ENCODE data around the gene GPRASP3.
"Not testable (repeated sequence)": the region's sequence is repeated elsewhere in the genome, so short reads cannot be mapped to it uniquely, and the experiment has no call there.

GPRASP3 gene, protein sequence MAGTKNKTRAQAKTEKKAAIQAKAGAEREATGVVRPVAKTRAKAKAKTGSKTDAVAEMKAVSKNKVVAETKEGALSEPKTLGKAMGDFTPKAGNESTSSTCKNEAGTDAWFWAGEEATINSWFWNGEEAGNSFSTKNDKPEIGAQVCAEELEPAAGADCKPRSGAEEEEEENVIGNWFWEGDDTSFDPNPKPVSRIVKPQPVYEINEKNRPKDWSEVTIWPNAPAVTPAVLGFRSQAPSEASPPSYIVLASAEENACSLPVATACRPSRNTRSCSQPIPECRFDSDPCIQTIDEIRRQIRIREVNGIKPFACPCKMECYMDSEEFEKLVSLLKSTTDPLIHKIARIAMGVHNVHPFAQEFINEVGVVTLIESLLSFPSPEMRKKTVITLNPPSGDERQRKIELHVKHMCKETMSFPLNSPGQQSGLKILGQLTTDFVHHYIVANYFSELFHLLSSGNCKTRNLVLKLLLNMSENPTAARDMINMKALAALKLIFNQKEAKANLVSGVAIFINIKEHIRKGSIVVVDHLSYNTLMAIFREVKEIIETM

DNA sequence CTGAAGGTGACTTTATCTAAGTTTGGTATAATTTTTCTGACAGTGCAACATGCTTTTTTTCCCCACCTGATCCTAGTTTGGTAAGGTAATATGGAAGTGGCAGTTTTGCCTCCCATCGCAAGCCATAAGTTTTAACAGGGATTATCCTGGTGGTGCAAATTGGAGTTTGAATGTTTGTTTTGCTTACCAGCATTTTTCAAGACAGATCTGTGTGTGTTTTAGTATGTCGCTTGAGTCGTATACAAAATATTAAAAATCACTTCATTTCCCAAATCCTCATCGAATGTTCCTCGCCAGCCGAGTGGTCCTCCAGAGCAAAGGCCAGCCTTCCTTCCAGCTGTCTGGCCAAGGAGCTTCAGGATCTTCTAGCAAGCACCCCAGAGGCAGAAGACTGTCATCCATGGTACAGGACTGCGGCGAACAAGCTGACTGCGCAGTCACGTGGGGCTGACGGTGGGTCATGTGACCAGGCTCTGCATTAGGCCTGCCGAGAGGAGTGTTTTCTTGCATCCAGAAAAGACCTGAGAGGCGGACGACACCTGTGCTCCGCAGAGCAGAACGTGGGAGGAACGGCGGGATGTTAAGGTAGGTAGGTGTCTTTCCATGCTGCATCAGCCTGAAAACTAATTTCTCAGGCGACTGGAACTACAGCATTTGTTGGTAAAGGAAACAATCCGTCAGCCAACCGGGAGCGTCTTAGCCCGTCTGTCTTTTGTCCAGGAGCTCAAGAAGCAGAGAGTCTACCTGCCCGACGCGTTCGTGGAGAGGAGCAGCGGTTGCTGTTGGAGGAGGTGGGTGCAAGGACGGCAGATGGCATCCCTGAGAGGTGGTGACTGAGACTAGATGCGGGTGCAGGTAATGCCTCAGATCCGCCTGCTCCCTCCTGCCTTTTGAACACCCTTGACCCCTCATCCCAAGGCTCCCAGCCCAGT, at the start of gene GPRASP3:
Gene GPRASP3, plus strand, starts transcription at position 507 of the 932 bp plus-strand sequence. CDS start 28,253 bp downstream, outside the sequence.
- peak; percentile 61 for DNase-seq

DNA sequence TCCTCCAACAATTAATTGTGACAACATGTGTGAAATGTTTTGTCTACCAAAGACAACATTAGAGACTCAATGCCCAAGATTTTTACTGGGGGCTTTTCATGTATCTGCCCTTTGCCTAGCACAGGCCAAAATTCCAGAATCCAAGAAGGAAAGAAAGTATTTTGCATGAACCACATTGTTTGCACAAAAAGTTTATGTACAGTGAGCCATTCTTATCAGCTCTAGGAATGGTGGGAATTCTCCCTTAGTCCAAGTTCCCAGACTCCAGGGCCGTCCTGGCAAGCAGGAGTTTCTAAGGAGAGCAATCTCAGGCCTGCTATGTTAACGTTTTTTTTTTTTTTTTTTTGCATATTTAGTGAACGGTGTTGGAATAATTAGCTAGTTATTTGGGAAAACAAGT, 47.7 kb upstream of the GPRASP3 start:
- DNase-seq, result no peak

DNA sequence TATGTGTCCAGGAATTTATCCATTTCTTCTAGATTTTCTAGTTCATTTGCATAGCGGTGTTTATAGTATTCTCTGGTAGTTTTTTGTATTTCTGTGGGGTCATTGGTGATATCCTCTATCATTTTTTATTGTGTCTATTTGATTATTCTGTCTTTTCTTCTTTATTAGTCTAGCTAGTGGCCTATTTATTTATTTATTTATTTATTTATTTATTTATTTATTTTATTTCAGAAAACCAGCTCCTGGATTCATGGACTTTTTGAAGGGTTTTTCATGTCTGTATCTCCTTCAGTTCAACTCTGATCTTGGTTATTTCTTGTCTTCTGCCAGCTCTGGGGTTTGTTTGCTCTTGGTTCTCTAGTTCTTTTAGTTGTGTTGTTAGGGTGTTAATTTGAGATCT, 43.1 kb upstream of the GPRASP3 start:
- DNase-seq, result not testable (repeated sequence)

DNA sequence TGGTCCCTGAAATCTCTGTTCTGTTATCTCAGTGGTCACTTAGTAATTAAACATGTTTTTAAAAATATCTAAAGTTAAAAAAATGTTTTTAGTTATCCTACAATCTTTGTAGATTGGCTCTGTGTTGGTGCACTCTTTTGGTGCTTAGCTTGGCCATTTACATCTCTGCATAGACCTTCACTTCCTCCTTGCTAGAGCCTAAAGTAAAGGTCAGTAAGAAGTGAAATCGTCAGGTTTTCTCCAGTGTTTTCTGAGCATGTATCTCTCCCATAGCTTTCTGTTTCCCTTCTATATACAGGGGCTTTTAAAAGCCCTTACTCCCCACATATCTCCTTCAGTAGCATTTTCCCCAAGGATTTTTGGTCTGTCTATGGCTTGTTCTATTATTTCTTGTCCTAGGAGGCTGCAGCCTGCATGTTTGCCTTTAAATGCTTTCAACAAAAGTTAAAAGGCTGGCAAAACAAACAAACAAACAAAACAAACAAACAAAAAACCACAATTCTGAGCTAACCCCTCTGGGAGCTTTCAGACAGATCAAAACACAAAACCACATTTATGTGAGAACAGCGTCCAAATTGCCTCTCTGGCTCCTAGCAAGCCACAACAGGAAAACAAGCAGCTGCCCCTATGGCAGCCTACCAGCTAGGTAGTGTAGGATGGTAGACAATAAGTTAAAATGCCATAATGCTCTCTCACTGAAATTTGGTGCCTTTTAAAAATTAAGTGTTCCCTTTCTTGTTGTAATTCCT, 35.6 kb upstream of the GPRASP3 start:
- no peak for DNase-seq

DNA sequence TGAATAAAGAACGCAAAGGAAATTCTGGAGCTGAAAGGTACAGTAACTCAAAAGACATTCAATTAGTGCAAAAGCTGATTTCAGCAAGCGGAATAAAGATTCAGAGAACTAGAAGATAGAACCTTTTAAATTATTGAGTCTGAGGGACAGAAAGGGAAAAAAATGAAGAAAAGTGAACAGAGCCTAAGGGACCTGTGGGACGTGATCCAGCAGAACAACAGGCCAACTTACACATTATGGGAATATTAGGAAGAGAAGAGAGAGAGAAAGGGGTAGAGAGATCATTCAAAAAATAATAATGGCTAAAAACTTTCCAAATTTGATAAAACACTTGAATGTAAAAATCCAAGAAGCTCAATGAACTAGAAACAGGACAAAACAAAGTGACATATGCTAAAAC, 25.8 kb upstream of the GPRASP3 start:
- DNase-seq, result no peak

DNA sequence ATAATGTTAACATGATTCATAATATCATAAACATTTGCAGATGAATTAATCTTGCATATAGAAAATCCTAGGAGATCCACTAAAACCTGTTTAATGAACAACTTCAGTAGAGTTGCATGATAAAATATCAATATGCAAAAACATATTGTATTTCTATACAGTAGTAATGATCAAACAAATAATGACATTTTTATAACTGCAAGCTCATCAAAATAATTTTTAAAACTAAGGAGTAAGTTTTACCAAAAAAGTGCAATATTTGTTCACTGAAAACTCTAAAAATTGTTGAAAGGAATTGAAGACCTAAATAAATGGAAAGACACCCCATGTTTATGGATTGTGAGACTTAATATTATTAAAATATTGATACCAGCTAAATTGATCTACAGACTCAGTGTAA, 24.2 kb upstream of the GPRASP3 start:
- no peak for DNase-seq

DNA sequence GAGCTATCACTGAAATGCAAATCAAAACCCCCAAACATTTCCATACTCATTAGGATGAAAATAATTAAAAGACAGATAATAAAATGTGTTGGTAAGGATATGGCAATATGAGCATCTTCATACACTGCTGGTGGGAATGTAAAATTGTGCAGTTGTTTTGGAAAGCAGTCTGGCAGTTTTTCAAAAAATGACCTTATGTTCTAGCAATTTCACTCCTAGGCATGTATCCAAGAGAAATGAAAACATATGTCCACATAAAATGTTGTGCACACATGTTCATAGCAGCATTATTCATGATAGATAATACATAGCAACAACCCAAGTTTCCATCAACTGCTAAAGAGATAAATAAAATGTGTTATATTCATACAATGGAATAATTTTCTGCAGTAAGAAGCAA, 23.0 kb upstream of the GPRASP3 start:
- no peak for DNase-seq

DNA sequence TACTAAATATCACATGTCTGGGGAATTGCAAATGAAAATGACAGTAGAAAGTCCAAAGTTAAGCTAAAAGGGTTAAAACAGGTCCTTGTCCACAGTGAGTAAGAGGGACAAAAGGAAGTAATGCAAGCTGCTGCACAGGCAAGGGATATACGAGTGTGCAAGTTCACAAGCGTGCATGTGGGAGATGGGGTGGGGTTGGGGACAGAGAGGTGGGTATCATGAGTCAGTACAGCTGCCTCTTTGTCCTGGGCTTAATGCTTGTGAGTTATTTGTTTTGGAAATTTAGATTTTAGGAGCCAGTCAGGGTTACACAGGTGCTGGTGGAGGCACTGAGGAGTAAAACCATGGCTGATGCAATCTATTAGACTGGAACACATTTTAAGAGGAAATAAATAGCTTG, 11.6 kb upstream of the GPRASP3 start:
- DNase-seq, result no peak

DNA sequence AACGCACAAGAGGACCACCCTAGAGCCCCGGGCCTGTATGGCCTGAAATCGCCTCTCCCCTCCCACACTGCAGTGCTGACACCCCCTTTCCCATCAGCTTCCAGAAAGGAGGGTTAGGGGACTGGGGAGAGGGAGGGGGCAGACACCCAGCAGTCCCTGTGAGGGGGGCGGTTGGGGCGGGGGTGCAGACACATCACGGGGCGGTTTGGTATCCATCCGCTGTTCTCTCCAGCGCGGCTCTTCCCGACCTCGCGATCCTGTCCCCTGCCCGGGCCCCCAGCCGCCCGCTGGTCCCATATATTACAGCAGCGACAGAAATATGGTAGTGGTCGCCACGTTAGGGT, 8.7 kb upstream of the GPRASP3 start:
- no peak for DNase-seq

DNA sequence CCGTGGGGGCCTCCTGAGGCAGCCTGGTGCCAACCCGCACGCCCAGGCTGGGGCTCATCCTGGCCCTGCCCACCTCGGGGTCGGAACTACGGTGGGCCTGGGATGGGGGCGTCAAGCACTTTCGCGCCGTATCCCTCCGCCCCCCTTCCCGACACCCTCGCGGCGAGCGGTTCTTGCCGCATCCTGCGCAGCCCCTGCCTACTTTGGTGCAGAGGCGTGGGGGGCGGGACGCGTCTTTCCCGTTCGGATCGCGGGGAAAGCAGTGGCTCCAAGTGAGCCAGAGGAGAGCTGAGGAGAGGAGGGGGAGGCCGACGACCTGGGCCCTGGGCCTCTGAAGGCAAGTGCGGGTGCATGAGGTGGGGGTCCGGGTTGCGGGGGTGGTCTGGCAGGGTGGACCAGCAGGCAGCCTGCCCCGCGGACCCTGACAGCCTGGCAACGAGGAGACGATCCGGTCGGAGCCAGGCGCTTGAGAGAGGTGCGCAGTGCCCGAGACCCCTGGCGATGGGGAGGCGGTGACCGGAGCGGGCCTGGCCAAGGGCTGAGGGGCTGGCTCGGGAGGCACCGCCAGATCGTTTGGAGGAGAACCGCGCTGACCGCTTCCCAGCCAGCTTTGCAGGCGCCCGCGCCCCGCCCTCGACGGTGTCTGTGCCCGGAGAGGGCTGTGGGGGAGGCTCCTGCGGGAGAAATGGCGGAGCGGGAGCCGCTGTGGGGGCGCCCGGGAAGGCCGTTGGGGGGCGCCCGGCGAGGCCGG, 8.2 kb upstream of the GPRASP3 start, which contains the start of gene GPRASP2:
Gene GPRASP2, plus strand, starts transcription at position 233 of the 751 bp plus-strand sequence. CDS start 2,422 bp downstream, outside the sequence.
- no peak for DNase-seq

DNA sequence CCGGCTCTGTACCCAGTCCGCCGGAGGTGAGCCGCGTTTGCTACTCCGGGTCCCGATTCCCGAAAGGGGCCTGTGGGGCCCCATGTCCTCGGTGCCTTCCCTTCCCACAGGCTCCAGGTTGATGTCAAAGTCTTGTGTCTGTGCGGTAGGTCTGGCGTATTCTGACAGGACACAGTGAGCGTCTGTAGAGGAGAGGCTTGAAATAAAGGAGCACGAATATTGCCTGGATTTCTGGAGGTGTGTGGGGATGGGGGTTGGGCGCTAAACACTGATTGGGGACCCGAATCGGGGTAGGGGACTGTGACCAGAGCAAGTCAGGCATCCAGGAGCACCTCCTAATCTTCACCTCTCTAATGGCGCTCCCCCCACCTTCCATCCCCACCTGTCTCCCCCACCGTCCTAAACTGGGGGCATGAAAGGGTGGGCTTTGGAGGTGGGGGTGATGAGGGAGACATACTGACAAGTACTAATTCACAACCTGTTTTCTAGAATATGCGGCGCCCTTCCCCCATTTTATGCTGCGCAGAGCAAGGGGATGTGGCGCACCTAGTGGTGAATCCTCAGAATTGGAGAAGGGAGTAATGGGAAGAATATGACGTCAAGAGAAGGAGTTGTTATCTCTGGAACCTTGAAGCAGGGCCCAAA, 7.4 kb upstream of the GPRASP3 start:
- DNase-seq, result no peak

DNA sequence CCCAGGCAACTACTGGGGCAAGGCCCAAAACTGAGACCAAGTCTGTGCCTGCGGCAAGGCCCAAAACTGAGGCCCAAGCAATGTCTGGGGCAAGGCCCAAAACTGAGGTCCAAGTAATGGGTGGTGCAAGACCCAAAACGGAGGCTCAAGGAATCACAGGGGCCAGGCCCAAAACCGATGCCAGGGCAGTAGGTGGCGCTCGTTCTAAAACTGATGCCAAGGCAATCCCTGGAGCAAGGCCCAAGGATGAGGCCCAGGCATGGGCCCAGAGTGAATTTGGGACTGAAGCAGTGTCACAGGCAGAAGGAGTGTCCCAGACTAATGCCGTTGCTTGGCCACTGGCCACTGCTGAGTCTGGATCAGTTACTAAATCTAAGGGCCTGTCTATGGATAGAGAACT, 5.5 kb upstream of the GPRASP3 start:
- DNase-seq, result no peak

DNA sequence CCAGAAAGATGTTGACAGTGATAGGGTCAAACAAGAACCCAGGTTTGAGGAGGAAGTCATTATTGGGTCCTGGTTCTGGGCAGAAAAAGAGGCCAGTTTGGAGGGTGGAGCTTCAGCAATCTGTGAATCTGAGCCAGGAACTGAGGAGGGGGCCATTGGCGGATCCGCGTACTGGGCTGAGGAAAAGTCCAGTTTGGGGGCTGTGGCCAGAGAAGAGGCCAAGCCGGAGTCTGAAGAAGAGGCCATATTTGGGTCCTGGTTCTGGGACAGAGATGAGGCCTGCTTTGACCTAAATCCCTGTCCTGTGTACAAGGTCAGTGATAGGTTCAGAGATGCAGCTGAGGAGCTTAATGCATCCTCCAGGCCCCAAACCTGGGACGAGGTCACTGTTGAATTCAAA, 4.6 kb upstream of the GPRASP3 start:
- DNase-seq, result no peak

DNA sequence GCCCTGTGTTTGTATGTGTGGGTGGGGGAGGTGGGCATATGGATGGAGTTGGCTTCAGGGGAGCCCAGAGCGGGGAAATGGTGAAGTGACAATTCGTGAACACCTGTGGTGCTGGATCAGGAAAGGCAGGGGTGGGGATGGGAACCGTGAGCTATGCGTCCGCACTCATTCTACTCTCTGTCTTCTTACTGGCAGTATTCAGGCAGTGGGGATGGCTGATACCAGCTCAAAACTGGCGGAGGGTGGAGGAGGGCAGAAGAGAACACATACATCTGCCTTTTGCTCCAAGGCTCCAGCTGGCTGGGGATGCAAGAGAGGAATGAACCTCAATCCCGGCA, 595 bp downstream of the GPRASP3 start:
- DNase-seq, result not testable (repeated sequence)

DNA sequence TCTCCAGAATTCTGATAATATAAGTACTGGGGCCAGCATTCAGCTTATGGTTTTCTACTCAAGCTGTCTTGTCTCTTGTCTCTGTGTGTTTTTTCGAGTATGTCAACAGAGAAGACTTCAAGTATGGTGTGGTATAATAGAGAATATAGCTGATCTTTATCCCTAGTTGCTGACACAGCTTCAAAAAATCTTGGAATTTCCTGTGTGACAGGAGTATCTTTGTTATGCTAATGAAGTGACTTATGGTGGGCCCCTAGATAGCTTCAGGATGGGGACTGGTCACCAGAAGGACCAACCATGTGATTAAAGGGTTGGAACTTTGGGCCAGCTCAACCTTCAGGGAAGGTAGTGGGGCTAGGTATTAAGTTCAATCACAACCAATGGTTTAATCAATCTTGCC, 2.9 kb downstream of the GPRASP3 start:
- DNase-seq, result no peak

DNA sequence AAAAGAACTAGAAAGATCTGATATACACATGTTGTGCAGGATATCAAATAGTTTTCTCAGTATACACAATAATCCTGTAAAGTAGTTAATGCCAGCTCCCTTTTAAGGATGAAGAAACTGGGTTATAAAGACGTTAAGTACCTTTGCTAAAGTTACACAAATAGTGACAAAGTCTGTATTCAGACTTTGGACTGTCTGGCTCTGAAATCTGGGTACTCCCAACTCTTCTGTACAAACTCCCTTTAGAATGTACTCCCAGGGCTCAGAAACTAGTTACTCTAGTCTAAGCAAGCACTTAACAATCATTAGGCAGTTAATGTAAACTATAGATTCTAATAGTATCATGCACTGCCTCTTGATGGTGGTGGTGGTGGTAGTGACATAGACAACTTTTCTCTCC, 7.2 kb downstream of the GPRASP3 start:
- no peak for DNase-seq

DNA sequence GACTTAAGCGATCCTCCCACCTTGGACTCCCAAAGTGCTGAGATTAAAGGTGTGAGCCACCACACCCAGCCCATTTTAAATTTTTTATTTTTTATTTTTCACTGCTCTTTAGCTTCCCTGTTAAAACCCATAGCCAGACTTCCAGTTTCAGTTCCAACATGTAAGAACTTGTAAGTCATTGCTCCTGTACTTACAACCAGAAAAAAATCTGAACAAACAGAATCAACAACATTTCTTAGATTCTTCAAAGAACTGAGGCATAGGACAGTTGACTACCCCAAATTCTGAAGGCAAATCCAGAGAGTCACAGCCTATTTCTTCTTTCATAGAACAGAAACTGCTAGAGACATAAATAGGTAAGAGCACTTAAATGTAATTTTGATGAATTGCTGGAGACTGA, 8.1 kb downstream of the GPRASP3 start:
- DNase-seq, result no peak

DNA sequence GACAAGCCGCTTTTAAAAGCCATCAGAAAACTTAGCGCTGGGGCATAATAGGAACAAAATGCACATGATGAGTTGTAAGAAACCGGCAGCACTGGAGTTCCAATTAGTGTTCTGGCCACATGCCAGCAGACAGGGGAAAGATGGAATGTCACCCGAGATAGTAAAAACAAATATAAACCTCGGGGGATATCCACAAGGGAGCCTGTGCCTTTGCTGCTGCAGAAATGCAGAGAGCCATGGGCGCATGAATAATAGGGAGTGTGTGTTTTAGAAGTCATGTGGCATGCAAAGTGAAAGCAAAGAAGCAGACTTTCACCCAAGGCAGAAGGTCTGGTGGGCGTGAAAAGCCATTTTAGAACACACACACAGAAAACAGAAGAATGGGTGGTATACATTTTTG, 19.1 kb downstream of the GPRASP3 start:
- DNase-seq, result no peak

DNA sequence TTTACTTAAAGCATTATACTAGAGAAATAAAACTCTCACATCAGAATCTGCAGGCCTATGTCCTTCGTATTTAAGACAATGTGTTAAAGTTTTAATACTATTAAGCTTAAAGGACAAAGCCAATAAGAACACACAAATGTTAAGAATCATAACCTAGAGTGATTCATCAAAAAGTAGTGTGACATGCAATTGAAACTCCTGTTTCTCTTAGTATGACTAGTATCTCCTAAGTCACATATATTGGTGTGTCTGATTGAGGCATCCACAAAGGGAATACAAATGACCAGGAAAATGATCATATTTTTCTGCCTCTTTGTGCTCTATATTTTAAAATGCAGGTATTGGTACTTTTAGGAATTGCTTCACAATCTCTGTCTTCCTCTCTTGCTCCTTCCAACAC, 23.8 kb downstream of the GPRASP3 start:
- no peak for DNase-seq

DNA sequence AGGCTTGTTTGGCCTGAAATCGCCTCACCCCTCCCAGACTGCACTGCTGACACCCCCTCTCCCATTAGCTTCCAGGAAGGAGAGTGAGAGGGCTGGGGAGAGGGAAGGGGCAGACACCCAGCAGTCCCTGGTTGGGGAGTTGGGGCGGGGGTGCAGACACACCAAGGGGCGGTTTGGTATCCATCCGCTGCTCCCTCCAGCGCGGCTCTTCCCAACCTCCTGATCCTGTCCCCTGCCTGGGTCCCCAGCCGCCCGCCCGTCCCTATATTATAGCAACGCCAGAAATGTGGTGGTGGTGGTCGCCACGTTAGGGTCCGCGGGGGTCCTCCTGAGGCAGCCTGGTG, 24.9 kb downstream of the GPRASP3 start:
- DNase-seq, result no peak

DNA sequence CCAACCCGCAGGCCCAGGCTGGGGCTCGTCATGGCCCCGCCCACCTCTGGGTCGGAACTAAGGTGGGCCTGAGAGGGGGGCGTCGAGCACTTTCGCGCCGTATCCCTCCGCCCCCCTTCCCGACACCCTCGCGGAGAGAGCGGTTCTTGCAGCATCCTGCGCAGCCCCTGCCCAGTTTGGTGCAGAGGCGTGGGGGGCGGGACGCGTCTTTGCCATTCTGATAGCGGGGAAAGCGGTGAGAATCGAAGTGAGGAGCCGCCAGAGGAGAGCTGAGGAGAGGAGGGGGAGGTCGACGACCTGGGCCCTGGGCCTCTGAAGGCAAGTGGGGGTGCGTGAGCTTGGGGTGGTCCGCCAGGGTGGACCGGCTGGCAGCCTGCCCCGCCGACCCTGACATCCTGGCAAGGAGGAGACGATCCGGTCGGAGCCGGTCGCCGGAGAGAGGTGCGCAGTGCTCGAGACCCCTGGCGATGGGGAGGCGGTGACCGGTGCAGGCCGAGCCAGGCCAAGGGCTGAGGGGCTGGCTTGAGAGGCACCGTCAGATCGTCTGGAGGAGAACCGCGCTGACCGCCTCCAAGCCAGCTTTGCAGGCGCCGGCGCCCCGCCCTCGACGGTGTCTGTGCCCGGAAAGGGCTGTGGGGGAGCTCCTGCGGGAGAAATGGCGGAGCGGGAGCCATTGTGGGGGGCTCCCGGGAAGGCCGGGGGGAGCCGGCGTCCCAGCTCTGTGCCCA, 25.5 kb downstream of the GPRASP3 start:
- no peak for DNase-seq
